ENCODE measurements around the gene ALPP.

ALPP gene

DNA sequence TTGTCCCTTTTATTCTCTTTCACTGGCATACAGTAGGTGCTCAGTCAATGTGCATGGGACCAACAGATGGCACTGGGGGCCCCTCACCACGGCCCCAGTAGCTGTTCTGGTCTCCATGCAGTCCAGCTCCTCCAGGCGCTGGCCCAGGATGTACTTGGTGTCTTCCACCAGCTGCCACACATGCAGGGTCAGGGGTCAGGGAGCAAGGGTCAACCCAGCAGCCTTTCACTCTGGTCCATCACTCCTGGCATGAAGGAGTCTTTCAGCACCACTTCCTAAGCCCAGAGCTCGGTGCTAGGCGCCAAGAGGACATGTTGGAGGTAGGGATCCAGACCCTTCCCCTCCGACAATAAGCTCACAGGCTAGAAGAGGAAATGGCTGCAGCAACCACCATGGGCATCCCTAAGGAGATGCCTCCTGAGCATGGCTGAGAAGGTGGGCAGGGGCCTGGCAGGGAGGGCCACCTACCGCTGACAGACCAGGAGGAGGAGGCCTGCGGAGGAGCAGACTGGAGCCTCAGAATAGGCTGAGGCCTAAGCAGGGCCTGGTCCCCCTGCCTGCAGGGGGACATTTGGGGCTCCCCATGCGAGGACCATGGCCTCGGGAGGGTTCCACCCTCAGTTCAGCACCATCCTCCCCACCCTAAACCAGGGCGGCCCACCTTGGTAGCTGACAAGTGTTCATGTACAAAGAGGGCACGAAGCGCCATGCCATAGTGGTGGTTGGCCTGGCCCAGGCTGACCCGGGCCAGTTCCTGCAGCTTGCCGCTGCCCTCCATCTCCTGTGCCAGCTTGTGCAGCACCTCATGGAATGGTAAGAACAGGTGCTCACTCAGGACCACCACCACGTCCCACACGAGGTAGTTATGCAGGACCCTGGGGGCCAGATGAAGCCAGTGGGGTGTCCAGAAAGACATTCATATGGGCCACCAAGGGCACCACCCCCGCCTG, 38.2 kb downstream of the ALPP start:
- Histone ChIP-seq H3K9me3 (ENCODE audit: control insufficient read depth in 5 of 5, low read length in 5 of 5) (no peaks in the 10 kb centered on the region), H3K9ac (ENCODE audit: low read length in 5 of 5) (no peak overlapping the region), H3K27me3 (ENCODE audit: control insufficient read depth in 5 of 5, insufficient read depth in 4 of 5, low read length in 5 of 5) (peaks cover 38 to 62% (median 58%) of the 10 kb centered on the region in 5 donors), H3K27ac (ENCODE audit: low read depth, low read length) (no peak overlapping the region), H3K36me3 (ENCODE audit: control insufficient read depth in 5 of 5, insufficient read depth in 5 of 5, low read length in 5 of 5) (no peaks in the 10 kb centered on the region), H3K4me3 (ENCODE audit: low read depth in 1 of 5, low read length in 5 of 5) (no peak overlapping the region), H3K4me1 (ENCODE audit: control insufficient read depth in 5 of 5, insufficient read depth in 5 of 5, low read length in 5 of 5) (peaks cover 0 to 37% (median 21%) of the 10 kb centered on the region in 5 donors)

DNA sequence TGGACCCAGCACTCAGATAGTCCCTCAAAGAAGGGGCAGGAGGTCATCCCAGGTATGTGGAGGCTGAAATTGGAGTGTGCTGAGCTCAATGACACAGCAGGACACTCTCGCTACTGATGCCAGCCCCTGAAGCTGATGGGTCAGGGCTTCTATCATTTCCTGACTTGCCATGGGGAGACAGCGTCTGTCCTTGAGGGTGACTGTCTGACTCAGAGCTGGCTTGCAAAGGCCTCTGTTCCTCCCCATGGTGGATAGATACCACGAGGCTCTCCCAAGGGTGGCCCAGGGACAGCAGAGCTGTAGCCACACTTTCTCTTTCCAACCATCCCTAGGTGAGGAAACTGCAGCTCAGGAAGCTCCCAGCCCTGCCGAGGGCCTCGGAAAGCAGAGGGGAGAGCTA, 38.9 kb downstream of the ALPP start:
- H3K9me3 ChIP-seq (ENCODE audit: control insufficient read depth in 5 of 5, low read length in 5 of 5) = peaks cover 0 to 7% (median 2%) of the 10 kb centered on the region in 5 donors
- no peak overlapping the region for H3K9ac ChIP-seq (ENCODE audit: low read length in 5 of 5)
- peaks cover 40 to 64% (median 58%) of the 10 kb centered on the region in 5 donors for H3K27me3 ChIP-seq (ENCODE audit: control insufficient read depth in 5 of 5, insufficient read depth in 4 of 5, low read length in 5 of 5)
- no peak overlapping the region for H3K4me3 ChIP-seq (ENCODE audit: low read depth in 1 of 5, low read length in 5 of 5)
- H3K36me3 ChIP-seq (ENCODE audit: control insufficient read depth in 5 of 5, insufficient read depth in 5 of 5, low read length in 5 of 5) = no peaks in the 10 kb centered on the region
- H3K4me1 ChIP-seq (ENCODE audit: control insufficient read depth in 5 of 5, insufficient read depth in 5 of 5, low read length in 5 of 5) = peaks cover 0 to 37% (median 21%) of the 10 kb centered on the region in 5 donors
- H3K27ac ChIP-seq (ENCODE audit: low read depth, low read length) = no peak overlapping the region

DNA sequence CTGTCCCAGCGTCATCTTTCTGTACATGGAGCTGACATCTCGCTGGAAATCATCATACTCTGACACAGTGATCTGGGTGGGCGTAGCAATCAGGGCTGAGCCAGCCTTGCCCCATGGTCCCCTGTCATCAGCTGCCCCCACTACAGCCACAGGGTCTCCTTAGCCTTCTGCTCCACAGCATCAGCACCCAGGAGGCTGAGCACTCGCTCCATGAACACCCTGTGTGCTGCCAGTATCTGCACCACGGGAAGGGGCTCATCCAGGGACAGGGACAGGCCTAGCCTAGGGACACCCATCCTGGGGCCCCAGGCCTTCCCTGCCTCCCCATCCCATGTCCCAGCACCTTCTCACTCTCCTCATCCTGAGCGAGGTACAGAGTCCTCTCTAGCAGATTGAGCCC, 39.5 kb downstream of the ALPP start:
- Histone ChIP-seq H3K9me3 (ENCODE audit: control insufficient read depth in 5 of 5, low read length in 5 of 5) (peaks cover 0 to 10% (median 5%) of the 10 kb centered on the region in 5 donors), H3K27me3 (ENCODE audit: control insufficient read depth in 5 of 5, insufficient read depth in 4 of 5, low read length in 5 of 5) (peaks cover 40 to 64% (median 56%) of the 10 kb centered on the region in 5 donors), H3K4me3 (ENCODE audit: low read depth in 1 of 5, low read length in 5 of 5) (no peak overlapping the region), H3K36me3 (ENCODE audit: control insufficient read depth in 5 of 5, insufficient read depth in 5 of 5, low read length in 5 of 5) (no peaks in the 10 kb centered on the region), H3K4me1 (ENCODE audit: control insufficient read depth in 5 of 5, insufficient read depth in 5 of 5, low read length in 5 of 5) (peaks cover 0 to 32% (median 21%) of the 10 kb centered on the region in 5 donors), H3K9ac (ENCODE audit: low read length in 5 of 5) (no peak overlapping the region), H3K27ac (ENCODE audit: low read depth, low read length) (no peak overlapping the region)

DNA sequence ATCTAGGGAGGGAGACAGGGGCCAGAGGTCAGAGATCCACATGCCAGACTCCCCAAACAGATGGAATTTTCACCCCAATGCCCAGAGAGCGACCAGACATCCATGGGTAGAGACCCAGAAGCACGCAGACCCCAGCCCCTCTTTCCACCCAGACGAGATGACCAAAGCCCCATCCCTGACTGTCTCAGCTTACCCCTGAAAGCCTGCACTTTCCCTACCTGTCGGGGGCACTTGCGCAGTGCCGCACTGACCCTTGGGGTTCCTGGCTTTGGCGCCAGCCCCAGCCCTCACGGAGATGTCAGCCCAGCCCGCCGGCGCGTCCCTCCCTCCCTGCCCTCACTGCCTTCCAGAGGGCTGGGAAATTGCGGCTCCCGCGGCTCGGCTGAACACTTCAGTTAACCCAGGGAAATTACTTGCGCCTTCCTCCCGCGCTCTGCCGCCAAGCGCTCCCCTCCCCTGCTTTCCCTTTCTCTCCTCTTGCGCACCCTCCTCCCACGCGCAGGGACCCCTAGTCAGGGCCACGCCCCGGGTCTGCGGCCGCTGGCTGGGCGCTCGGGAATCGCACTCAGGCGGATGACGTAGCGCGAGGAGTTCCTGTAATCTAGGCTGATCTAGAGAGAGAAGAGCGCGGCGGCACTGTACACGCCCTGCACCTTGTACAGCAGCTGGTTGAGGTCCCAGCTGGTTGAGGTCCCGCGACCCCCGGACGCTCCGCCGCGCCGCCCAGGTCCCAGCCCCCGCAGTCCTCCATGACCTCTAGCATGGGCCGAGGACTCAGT, 40.1 kb downstream of the ALPP start:
- H3K4me3 ChIP-seq (ENCODE audit: low read depth in 1 of 5, low read length in 5 of 5) = peak overlapping the region in 4 of 5 donors; percentile 22 to 60 (median 48)
- H3K27ac ChIP-seq (ENCODE audit: low read depth, low read length) = no peak overlapping the region
- H3K27me3 ChIP-seq (ENCODE audit: control insufficient read depth in 5 of 5, insufficient read depth in 4 of 5, low read length in 5 of 5) = peaks cover 40 to 64% (median 55%) of the 10 kb centered on the region in 5 donors

DNA sequence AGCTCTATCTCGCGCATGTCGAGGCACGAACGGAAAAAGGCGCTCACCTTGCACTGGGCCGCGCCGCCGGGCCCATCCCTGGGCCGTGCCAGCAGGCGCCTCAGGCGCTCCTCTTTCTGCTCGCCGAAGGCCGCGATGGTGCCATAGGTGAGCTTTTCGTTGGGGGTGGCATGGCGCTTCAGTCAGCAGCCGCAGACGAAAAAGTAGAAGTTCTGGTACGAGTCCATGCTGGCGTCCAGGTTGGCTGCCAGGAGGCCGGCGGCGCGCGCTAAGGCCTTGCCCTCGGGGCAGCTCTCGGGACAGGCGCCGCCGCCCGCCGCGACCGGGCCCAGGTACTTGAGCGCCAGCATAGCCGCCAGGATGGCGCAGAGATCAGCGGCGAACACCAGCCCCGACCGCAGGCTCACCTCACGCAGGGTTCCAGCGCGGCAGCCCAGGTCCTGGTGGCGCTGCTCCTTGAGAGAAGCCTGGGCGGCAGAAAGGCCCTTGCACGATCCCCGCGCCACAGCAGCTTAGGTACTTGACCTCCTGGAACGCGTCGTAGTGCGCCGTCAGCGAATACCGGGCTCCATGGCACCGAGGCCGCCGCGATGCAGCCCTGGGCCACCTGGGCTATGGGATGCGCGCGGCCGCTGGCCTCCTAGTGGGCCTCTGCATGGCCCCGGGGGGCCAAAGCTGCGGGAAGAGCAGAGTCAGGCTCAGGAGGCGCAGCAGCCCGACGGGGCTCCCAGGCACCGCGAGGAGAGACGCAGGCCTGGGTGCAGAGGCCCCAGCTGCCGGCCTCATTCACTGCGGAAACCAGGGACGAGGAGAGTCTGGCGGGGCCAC, 40.9 kb downstream of the ALPP start:
- H3K4me3 ChIP-seq (ENCODE audit: low read depth in 1 of 5, low read length in 5 of 5) = peak overlapping the region in 3 of 5 donors; percentile 45 to 60 (median 50)
- H3K36me3 ChIP-seq (ENCODE audit: control insufficient read depth in 5 of 5, insufficient read depth in 5 of 5, low read length in 5 of 5) = no peaks in the 10 kb centered on the region
- peaks cover 0 to 13% (median 5%) of the 10 kb centered on the region in 5 donors for H3K9me3 ChIP-seq (ENCODE audit: control insufficient read depth in 5 of 5, low read length in 5 of 5)
- no peak overlapping the region for H3K9ac ChIP-seq (ENCODE audit: low read length in 5 of 5)
- no peak overlapping the region for H3K27ac ChIP-seq (ENCODE audit: low read depth, low read length)
- peaks cover 0 to 28% (median 21%) of the 10 kb centered on the region in 5 donors for H3K4me1 ChIP-seq (ENCODE audit: control insufficient read depth in 5 of 5, insufficient read depth in 5 of 5, low read length in 5 of 5)
- peaks cover 40 to 64% (median 57%) of the 10 kb centered on the region in 5 donors for H3K27me3 ChIP-seq (ENCODE audit: control insufficient read depth in 5 of 5, insufficient read depth in 4 of 5, low read length in 5 of 5)

More for the DNA sequence above, 40.1 kb downstream of the ALPP start:
- no peak overlapping the region for H3K9ac ChIP-seq (ENCODE audit: low read length in 5 of 5)
- H3K4me1 ChIP-seq (ENCODE audit: control insufficient read depth in 5 of 5, insufficient read depth in 5 of 5, low read length in 5 of 5) = peaks cover 0 to 28% (median 21%) of the 10 kb centered on the region in 5 donors
- H3K9me3 ChIP-seq (ENCODE audit: control insufficient read depth in 5 of 5, low read length in 5 of 5) = peaks cover 0 to 13% (median 5%) of the 10 kb centered on the region in 5 donors
- no peaks in the 10 kb centered on the region for H3K36me3 ChIP-seq (ENCODE audit: control insufficient read depth in 5 of 5, insufficient read depth in 5 of 5, low read length in 5 of 5)

DNA sequence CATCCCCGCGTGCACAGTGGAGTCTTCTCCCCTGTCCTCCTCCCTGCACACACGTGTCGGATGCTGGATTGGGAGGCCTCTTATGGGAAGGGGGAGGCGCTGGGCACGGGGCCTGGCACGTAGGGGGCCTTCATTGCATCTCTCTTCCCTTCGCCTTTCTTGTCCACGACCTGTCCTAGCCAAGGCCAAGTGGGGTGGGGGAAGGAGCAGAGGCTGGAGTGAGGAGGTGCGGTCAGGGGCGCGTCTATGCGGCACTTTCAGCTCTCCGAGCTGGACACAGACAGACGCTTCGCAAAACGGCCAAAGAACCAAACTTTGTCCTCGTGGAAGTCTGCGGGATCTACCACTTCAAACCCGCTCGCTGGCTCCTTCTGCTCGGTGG, 41.5 kb downstream of the ALPP start:
- Histone ChIP-seq H3K4me1 (ENCODE audit: control insufficient read depth in 5 of 5, insufficient read depth in 5 of 5, low read length in 5 of 5) (peaks cover 0 to 28% (median 21%) of the 10 kb centered on the region in 5 donors), H3K36me3 (ENCODE audit: control insufficient read depth in 5 of 5, insufficient read depth in 5 of 5, low read length in 5 of 5) (no peaks in the 10 kb centered on the region), H3K4me3 (ENCODE audit: low read depth in 1 of 5, low read length in 5 of 5) (no peak overlapping the region), H3K27ac (ENCODE audit: low read depth, low read length) (no peak overlapping the region), H3K27me3 (ENCODE audit: control insufficient read depth in 5 of 5, insufficient read depth in 4 of 5, low read length in 5 of 5) (peaks cover 36 to 64% (median 57%) of the 10 kb centered on the region in 5 donors), H3K9me3 (ENCODE audit: control insufficient read depth in 5 of 5, low read length in 5 of 5) (peaks cover 0 to 13% (median 5%) of the 10 kb centered on the region in 5 donors), H3K9ac (ENCODE audit: low read length in 5 of 5) (no peak overlapping the region)

DNA sequence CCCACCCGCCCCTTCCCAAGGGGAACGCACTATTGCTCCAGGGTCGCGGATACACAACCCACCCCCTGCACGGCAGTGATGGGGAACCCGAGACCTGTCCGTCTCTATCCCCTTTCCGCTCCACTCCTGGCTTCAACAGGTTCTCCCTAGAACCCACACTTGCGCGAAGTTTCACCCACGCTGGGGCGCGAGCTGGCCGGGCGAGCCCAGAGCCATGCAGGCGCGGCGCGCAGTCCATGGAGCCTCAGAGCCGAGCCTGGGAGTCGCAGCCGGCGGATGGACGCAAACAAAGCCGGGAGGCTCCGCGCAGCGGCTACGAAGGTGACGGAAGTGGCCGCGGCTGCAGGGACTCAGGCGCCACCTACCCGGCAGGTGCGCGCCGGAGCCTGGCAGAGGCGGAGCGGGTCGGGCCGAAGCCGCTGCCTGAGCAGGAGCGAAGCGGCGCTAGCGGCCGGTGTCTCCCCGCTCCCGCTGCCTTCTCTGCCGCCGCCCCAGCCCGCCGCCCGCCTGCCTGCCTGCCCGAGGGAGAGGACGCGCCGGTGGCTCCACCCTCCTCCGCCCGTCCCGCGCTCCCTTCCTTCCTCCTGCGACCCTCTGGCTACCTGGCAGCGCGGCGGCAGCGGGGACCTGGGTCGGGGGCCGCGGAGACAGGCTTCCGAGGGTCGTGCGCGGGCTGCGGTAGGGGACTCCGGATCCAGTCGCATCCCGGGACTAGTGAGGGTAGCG, 42.1 kb downstream of the ALPP start:
- Histone ChIP-seq H3K9me3 (ENCODE audit: control insufficient read depth in 5 of 5, low read length in 5 of 5) (peaks cover 0 to 13% (median 5%) of the 10 kb centered on the region in 5 donors), H3K27ac (ENCODE audit: low read depth, low read length) (no peak overlapping the region), H3K9ac (ENCODE audit: low read length in 5 of 5) (no peak overlapping the region), H3K4me3 (ENCODE audit: low read depth in 1 of 5, low read length in 5 of 5) (peak overlapping the region in 2 of 5 donors; percentile 29 to 34), H3K4me1 (ENCODE audit: control insufficient read depth in 5 of 5, insufficient read depth in 5 of 5, low read length in 5 of 5) (peaks cover 0 to 28% (median 21%) of the 10 kb centered on the region in 5 donors), H3K36me3 (ENCODE audit: control insufficient read depth in 5 of 5, insufficient read depth in 5 of 5, low read length in 5 of 5) (no peaks in the 10 kb centered on the region), H3K27me3 (ENCODE audit: control insufficient read depth in 5 of 5, insufficient read depth in 4 of 5, low read length in 5 of 5) (peaks cover 32 to 59% (median 56%) of the 10 kb centered on the region in 5 donors)

DNA sequence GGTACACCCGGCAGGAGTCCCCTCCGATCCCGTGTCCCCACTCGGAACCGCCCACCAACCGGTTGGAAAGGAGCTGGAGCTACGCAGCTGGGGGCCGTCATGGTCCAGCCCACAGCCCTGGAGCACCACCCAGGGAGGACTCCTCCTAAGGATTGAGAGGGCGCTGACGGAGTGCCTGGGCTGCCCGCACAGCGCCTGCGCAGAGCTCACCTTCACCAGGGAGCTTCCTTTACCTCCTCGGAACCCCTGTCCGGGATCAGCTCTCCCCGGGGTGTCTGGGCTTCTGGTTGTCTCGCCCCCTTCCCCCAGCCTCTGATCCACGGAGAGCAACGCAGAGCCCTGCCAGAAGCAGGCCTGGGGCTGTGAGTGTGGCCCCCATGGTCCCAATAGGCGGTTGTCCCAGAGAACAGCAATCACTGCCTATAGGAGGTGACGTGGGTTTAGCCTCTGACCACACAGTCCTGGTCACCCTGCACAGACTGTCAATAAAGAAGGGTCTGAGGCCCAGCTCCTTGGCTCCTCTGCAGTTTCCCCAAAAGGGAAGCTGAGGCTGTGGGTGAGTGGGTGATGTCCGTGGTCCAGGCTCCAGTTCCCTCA, 42.7 kb downstream of the ALPP start:
- Histone ChIP-seq H3K27me3 (ENCODE audit: control insufficient read depth in 5 of 5, insufficient read depth in 4 of 5, low read length in 5 of 5) (peaks cover 32 to 52% (median 52%) of the 10 kb centered on the region in 5 donors), H3K36me3 (ENCODE audit: control insufficient read depth in 5 of 5, insufficient read depth in 5 of 5, low read length in 5 of 5) (no peaks in the 10 kb centered on the region), H3K9me3 (ENCODE audit: control insufficient read depth in 5 of 5, low read length in 5 of 5) (peaks cover 0 to 13% (median 5%) of the 10 kb centered on the region in 5 donors), H3K4me3 (ENCODE audit: low read depth in 1 of 5, low read length in 5 of 5) (peak overlapping the region in 1 of 5 donors; percentile 29), H3K9ac (ENCODE audit: low read length in 5 of 5) (no peak overlapping the region), H3K4me1 (ENCODE audit: control insufficient read depth in 5 of 5, insufficient read depth in 5 of 5, low read length in 5 of 5) (peaks cover 0 to 28% (median 21%) of the 10 kb centered on the region in 5 donors), H3K27ac (ENCODE audit: low read depth, low read length) (no peak overlapping the region)
